Ectodermal cell (in vitro differentiated cells): ENCODE results near the gene CLDN11.

Experiments
- H3K27ac ChIP-seq: 2 replicates; pipeline ENCODE4 v1.7.0; 2013; ENCODE audit warnings: mild to moderate bottlenecking, low read depth, low read length; ENCODE audit not compliant: insufficient read depth, poor library complexity, severe bottlenecking
- H3K27me3 ChIP-seq: 2 replicates; pipeline ENCODE4 v1.7.0; 2013; ENCODE audit warnings: mild to moderate bottlenecking, low read length; ENCODE audit not compliant: insufficient read depth, control insufficient read depth, poor library complexity, severe bottlenecking
- H3K36me3 ChIP-seq: one replicate; pipeline ENCODE4 v1.7.0; 2013; ENCODE audit warnings: low read length; ENCODE audit not compliant: control insufficient read depth, insufficient read depth
- H3K4me1 ChIP-seq: one replicate; pipeline ENCODE4 v1.7.0; 2013; ENCODE audit warnings: low read length; ENCODE audit not compliant: control insufficient read depth, insufficient read depth
- H3K4me3 ChIP-seq: 2 replicates; pipeline ENCODE4 v1.7.0; 2013; ENCODE audit warnings: low read depth, low read length, control low read depth; ENCODE audit not compliant: insufficient read depth
- H3K9me3 ChIP-seq: 2 replicates; pipeline ENCODE4 v1.7.0; 2013; ENCODE audit warnings: mild to moderate bottlenecking, low read length, moderate library complexity; ENCODE audit not compliant: control insufficient read depth
- WGBS, 2 experiments: methylation state at CpG; one replicate each; pipeline ENCODE4 v1.1.7; 2013; ENCODE audit warnings: missing lambda C conversion rate in 2 of 2; 5-methylcytosine and 5-hydroxymethylcytosine counted together

CLDN11 gene

DNA sequence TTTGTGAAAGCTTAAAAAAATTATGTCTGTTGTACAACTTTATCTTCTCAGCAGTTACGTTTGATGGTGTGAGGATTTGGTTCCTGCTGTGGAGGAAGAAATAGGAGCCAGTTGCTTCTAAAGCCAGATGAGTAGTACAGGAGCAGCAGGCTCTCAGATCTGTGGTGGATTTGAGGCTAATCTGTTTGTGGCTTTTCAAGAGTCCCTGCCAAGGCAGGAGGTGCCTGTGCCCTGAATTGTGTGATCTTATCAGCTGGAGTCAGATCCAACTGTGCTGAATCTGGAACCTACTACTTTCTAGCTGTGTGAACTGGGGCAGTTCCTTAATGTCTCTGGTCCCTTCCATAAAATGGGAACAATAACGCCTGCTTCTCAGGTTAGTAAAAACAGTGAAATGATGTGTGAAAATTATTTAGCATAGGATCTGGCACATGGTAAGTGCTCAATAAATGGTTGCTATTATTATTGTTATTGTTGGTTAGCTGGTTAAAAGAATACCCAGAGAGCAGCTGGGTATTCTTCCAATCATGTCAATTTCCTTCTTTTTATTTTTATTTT is 7.7 kb downstream of the CLDN11 start:
- Histone ChIP-seq H3K4me3 (no peak overlapping the region), H3K4me1 (peaks cover 20% of the 10 kb centered on the region), H3K9me3 (no peaks in the 10 kb centered on the region), H3K27me3 (peaks cover 14% of the 10 kb centered on the region), H3K36me3 (no peaks in the 10 kb centered on the region), H3K27ac (peak overlapping the region; percentile 47)
- 54 to 62% methylated on average over 2 of the region's 2 CpGs for WGBS, 2 experiments

DNA sequence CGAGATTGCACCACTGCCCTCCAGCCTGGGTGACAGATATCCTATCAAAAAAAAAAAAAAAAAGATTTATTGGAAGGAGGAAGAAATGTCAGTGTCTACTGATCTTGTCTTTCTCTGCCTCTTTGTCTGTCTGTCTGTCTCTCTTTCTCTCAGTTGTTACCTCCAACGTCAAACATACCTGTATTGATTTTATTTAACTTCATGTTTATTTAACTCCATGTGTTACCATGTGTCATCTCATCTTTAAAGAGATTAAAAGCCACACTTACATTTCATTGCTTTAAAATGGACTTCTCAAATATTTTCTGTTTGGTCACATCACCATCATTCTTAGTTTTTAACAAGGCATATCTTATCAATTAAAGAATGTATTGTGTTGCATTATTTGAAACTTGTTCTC is 9.4 kb downstream of the CLDN11 start:
- H3K36me3 ChIP-seq = no peaks in the 10 kb centered on the region
- H3K4me3 ChIP-seq = no peak overlapping the region
- 93 to 96% methylated on average over 2 of the region's 2 CpGs for WGBS, 2 experiments
- H3K9me3 ChIP-seq = no peaks in the 10 kb centered on the region
- H3K27ac ChIP-seq = no peak overlapping the region
- H3K27me3 ChIP-seq = peaks cover 9% of the 10 kb centered on the region
- peaks cover 20% of the 10 kb centered on the region for H3K4me1 ChIP-seq

- Histone ChIP-seq H3K27me3 (peaks cover 6% of the 10 kb centered on the region), H3K4me3 (no peak overlapping the region), H3K9me3 (no peaks in the 10 kb centered on the region), H3K27ac (no peak overlapping the region), H3K4me1 (peaks cover 20% of the 10 kb centered on the region), H3K36me3 (no peaks in the 10 kb centered on the region)
- WGBS, 2 experiments = 44 to 75% methylated on average over 1 of the region's 1 CpG
Measured at GRCh38 chr3:170429050-170429449, 10.4 kb downstream of the CLDN11 start.

GRCh38 chr3:170431054-170431453 is 12.4 kb downstream of the CLDN11 start:
- 91 to 92% methylated on average over 1 to 3 of the region's 3 CpGs for WGBS, 2 experiments
- no peaks in the 10 kb centered on the region for H3K27me3 ChIP-seq
- no peaks in the 10 kb centered on the region for H3K36me3 ChIP-seq
- no peak overlapping the region for H3K4me3 ChIP-seq
- no peaks in the 10 kb centered on the region for H3K9me3 ChIP-seq
- peaks cover 15% of the 10 kb centered on the region for H3K4me1 ChIP-seq
- no peak overlapping the region for H3K27ac ChIP-seq

DNA sequence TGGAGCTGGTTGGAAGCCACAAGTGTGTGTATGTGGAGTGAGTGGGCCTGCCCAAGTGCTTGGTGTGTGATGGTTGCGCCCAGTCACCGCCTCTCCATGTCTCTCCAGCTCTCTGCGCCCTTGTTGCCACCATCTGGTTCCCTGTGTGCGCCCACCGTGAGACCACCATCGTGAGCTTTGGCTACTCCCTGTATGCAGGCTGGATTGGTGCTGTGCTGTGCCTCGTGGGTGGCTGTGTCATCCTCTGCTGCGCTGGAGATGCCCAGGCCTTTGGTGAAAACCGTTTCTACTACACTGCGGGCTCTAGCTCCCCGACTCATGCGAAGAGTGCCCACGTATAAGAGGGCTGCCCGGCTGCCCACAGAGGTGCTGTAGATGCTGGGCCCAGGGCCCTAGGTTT is 13.7 kb downstream of the CLDN11 start:
- Histone ChIP-seq H3K36me3 (no peaks in the 10 kb centered on the region), H3K4me1 (peaks cover 12% of the 10 kb centered on the region), H3K27me3 (no peaks in the 10 kb centered on the region), H3K4me3 (no peak overlapping the region), H3K9me3 (no peaks in the 10 kb centered on the region), H3K27ac (no peak overlapping the region)
- WGBS, 2 experiments = 96% methylated on average over 14 of the region's 14 CpGs

DNA sequence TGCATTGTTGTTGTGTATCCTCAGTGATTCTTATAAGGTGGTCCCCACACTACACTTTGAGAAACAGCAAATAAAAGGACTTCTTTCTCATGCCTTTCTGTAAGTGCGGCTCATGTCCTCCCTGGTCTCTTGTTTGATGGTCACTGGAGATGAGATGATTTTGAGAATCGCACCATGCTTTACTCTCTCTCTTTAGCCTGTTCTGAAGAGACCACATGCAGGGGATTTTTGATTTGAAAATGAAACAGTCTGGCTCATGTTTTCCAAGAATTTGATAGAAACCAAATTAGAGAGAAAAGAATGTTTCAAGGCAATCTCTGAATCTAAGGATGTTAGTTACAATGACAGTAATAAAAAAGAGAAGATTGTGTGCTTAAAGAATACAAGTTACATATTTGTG is 18.0 kb downstream of the CLDN11 start:
- H3K4me3 ChIP-seq = no peak overlapping the region
- 95 to 100% methylated on average over 2 of the region's 2 CpGs for WGBS, 2 experiments
- H3K9me3 ChIP-seq = no peaks in the 10 kb centered on the region
- H3K27ac ChIP-seq = no peak overlapping the region
- no peaks in the 10 kb centered on the region for H3K4me1 ChIP-seq
- no peaks in the 10 kb centered on the region for H3K27me3 ChIP-seq
- H3K36me3 ChIP-seq = no peaks in the 10 kb centered on the region

- Histone ChIP-seq H3K36me3 (no peaks in the 10 kb centered on the region), H3K27ac (no peak overlapping the region), H3K4me1 (no peaks in the 10 kb centered on the region), H3K4me3 (no peak overlapping the region), H3K27me3 (no peaks in the 10 kb centered on the region), H3K9me3 (no peaks in the 10 kb centered on the region)
- 82 to 89% methylated on average over 4 of the region's 4 CpGs for WGBS, 2 experiments
Measured at GRCh38 chr3:170437176-170437575, 18.5 kb downstream of the CLDN11 start.

GRCh38 chr3:170437696-170438407 is 19.2 kb downstream of the CLDN11 start:
- H3K4me1 ChIP-seq = no peaks in the 10 kb centered on the region
- H3K27me3 ChIP-seq = no peaks in the 10 kb centered on the region
- no peak overlapping the region for H3K4me3 ChIP-seq
- H3K9me3 ChIP-seq = no peaks in the 10 kb centered on the region
- H3K36me3 ChIP-seq = no peaks in the 10 kb centered on the region
- WGBS, 2 experiments = 82 to 84% methylated on average over 10 of the region's 10 CpGs
- no peak overlapping the region for H3K27ac ChIP-seq

DNA sequence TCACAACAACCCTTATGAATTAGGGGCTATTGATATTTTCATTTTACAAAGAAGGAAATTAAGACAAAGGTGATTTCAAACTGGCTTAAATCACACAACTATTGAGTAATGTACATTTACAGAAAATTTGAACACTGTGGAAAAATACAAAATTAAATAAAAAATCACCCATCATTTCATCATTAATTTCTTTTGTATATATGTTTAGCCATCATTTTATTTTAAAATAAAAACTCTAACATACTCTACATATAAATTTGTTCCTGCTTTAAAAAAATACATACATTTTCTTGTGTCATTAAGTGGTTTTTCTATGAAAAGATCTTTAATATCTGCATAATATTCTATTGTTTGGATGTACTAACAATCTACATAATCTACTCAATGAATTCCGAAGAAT is 20.2 kb downstream of the CLDN11 start:
- Histone ChIP-seq H3K4me3 (no peak overlapping the region), H3K9me3 (no peaks in the 10 kb centered on the region), H3K36me3 (no peaks in the 10 kb centered on the region), H3K27me3 (no peaks in the 10 kb centered on the region), H3K27ac (no peak overlapping the region), H3K4me1 (no peaks in the 10 kb centered on the region)
- 100% methylated on average over 1 of the region's 1 CpG; no CpG with 5 or more reads in 1 of the 2 experiments for whole genome bisulfite sequencing, 2 experiments

- Histone ChIP-seq H3K9me3 (no peaks in the 10 kb centered on the region), H3K36me3 (no peaks in the 10 kb centered on the region), H3K27me3 (no peaks in the 10 kb centered on the region), H3K4me1 (no peaks in the 10 kb centered on the region), H3K27ac (no peak overlapping the region), H3K4me3 (no peak overlapping the region)
- 90 to 94% methylated on average over 2 of the region's 2 CpGs for WGBS, 2 experiments
Measured at GRCh38 chr3:170440344-170440743, 21.7 kb downstream of the CLDN11 start.
